Mammary epithelial cell (primary cell): Measurements from ENCODE around the gene MT1HL1.

ENCODE experiments used
- CTCF ChIP-seq, 2 donors: IDR thresholded peaks in 1 of 2; conservative IDR thresholded peaks in 1 of 2; 2 replicates each; pipeline ENCODE4 v1.5.1; 2011 to 2012; ENCODE audit warnings: inconsistent platforms in 2 of 2, low read length in 2 of 2, mild to moderate bottlenecking in 2 of 2, control low read depth in 1 of 2, low read depth in 1 of 2; ENCODE audit not compliant: insufficient read depth in 1 of 2; ENCODE audit errors: extremely low read depth in 1 of 2
- EZH2 ChIP-seq: IDR thresholded peaks from 2 replicates; pipeline ENCODE4 v1.6.1; 2012; ENCODE audit warnings: low read length, inconsistent platforms, borderline replicate concordance

DNA sequence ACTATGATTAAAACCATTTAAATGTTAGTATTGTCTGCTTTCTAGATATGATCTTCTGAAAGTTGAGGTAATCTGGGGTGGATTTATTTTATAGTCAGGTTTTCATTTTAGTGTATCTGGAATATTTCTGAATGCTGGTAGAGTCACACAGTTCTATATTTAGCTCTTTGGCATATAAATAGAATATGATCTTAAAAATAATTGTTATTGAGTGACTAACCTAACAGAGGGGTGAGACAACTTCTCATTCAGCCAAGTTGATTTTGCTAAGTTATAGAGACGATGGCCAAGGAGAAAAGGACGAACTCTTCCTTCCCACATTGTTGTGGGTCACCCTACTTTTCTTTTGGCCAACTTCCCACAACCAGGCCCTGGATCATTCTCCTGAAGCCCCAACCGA is 7.2 kb upstream of the MT1HL1 start:
- TF ChIP-seq CTCF (conservative IDR thresholded peaks at IDR 0.05 in 1 of 2, IDR thresholded peaks at IDR 0.05 in 1 of 2; ENCODE audit: extremely low read depth in 1 of 2, insufficient read depth in 1 of 2, low read depth in 1 of 2, low read length in 2 of 2): no peak
- no peak for TF ChIP-seq EZH2
